Mucosa of descending colon (tissue), 3 donors: ENCODE results near the gene LMTK2. TPM values are rescaled to one million over a fixed set of nuclear protein-coding genes. Genes with fewer than 3 reads are reported as not detected.

Source experiments
- ATAC-seq: fragments of 200-7000 bp; cut with Tn5 transposase; one replicate; pipeline ENCODE4 v1.9.1; 2020; ENCODE audit warnings: mild to moderate bottlenecking, moderate library complexity
- DNase-seq, 3 donors: peaks; one replicate each; pipeline ENCODE4 v3.0.0-alpha.2; 2020
- H3K36me3 ChIP-seq: fragments of 200-600 bp; one replicate; pipeline ENCODE4 v1.8.0; 2021; ENCODE audit warnings: low read depth, mild to moderate bottlenecking
- H3K4me1 ChIP-seq: fragments of 200-600 bp; one replicate; pipeline ENCODE4 v1.8.0; 2021; ENCODE audit warnings: low read depth, mild to moderate bottlenecking
- H3K4me3 ChIP-seq: fragments of 200-600 bp; one replicate; pipeline ENCODE4 v1.8.0; 2021; ENCODE audit warnings: mild to moderate bottlenecking
- H3K9me3 ChIP-seq: fragments of 200-600 bp; one replicate; pipeline ENCODE4 v1.8.0; 2021; ENCODE audit warnings: mild to moderate bottlenecking
- intact Hi-C, 2 donors: fragments of 100-400 bp; cut with DNase I in 1 of 2; cut with micrococcal nuclease in 1 of 2; formaldehyde crosslinking; loops; one replicate each; pipeline versions ENCODE4 v1.11.0 to v1.11.1; 2022; cut with DNase I, micrococcal nuclease
- total RNA-seq, 3 donors: library from RNA; stranded (reverse); fragmentation: NEBNext Ultra II Directional in 2 of 3; extraction: Animal tissue kit (Norgen Biotek cat#: 25700) in 2 of 3; gene quantifications; one replicate each; pipeline versions ENCODE4 v1.2.1 to v1.2.4, GENCODE V29; 2021 to 2023
- TF ChIP-seq, protein P1 (sequence below): fragments of 200-600 bp; IDR thresholded peaks from one replicate; pipeline ENCODE4 v1.8.0; 2022; ENCODE audit warnings: antibody characterized with exemption, mild to moderate bottlenecking
- donor health status: DM: no; HTN: no; CAD: no; lungs with moderate emphysema.
- donor health status: DM: no; HTN: no; CAD: no.
- donor health status: DM: no; HTN: yes; CAD: no.

Gene LMTK2
- total RNA-seq, 3 donors from 2014 or later, result 48.6 to 70.2 (median 52.9) TPM

DNA sequence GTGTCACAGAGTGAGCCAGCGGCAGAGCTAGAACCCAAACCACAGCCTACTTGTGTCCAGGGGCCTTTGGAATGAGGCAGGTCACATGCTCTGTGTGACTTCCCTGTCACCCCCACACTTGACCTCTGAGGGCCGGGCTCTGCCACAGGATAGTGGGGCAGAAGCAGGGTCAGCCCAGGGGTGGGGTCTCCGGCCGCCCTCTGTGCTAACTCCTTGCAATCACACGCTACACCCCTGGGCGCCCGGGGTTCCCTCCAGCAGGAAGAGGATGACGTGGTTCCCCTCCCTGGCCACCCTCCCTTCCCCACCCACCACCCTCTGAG is 125.6 kb downstream of the LMTK2 start:
- no peaks in the 10 kb centered on the region for H3K4me1 ChIP-seq
- ATAC-seq (no peak), DNase-seq (no peak)
- TF ChIP-seq, protein P1, sequence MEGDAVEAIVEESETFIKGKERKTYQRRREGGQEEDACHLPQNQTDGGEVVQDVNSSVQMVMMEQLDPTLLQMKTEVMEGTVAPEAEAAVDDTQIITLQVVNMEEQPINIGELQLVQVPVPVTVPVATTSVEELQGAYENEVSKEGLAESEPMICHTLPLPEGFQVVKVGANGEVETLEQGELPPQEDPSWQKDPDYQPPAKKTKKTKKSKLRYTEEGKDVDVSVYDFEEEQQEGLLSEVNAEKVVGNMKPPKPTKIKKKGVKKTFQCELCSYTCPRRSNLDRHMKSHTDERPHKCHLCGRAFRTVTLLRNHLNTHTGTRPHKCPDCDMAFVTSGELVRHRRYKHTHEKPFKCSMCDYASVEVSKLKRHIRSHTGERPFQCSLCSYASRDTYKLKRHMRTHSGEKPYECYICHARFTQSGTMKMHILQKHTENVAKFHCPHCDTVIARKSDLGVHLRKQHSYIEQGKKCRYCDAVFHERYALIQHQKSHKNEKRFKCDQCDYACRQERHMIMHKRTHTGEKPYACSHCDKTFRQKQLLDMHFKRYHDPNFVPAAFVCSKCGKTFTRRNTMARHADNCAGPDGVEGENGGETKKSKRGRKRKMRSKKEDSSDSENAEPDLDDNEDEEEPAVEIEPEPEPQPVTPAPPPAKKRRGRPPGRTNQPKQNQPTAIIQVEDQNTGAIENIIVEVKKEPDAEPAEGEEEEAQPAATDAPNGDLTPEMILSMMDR, result no peak
- H3K9me3 ChIP-seq, result no peaks in the 10 kb centered on the region
- intact Hi-C loops, result no loop called here
- H3K36me3 ChIP-seq, result no peaks in the 10 kb centered on the region
- no peak overlapping the region for H3K4me3 ChIP-seq

DNA sequence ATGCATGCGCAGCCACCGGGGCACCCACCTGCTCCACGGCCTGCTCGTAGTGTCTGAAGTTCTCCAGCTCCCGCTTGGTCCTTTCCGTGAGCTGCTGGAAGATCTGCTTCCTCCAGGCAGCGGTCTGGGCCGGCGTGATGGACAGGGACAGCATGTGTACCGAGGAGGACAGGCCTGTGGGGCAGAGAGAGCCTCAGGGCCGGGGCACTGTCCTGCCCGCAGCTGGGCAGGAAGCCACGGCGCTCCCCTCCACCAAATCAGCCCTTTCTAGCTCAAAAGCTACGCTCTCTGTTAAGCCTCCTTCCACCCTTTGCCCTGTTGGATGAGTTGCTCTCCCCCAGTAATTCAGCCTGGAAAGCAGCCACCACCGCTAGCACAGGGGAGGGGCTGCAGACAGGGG is 126.1 kb downstream of the LMTK2 start:
- ATAC-seq, result no peak
- intact Hi-C loops, result no loop called here
- no peaks in the 10 kb centered on the region for H3K36me3 ChIP-seq

DNA sequence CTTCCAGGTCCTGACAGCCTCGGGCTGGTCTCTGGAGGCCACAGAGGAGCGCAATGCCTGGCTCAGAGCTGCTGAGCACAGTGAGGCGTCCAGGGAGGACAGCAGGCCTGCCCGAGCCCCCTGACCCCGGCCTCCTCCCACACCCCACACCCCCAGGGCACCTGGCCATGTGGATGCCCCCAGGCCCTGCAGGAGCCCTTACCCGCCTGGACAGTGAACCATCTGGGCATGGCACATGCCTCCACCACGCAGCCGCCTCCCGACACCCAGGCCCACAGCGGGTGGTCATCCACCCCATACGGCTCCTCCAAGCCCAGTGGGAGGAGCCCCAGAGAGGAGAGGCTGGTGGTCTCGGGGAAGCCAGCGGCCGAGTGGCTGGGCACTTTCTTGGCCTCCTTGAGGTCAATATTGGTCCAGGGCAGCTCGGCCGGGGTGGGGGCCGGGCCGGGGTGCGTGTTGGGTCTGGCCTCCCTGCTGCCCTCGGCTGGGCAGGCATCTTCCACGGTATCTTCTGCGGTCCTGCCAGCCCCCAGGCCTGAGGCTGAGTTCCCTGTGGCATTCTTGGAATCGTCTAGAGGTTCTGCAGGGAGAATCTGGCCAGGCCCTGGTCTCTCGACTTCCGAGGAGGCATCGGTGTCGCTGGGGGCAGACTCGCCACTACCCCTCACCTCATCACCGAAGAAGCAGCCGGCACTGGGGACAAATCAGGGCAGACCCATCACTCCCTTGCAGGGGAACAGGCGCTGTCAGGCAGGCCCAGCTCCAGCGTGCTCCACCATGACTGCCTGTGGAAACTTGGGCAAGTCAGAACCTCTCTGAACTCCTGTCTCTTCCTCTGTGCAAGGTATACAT is 126.8 kb downstream of the LMTK2 start:
- intact Hi-C loops, result no loop called here
- Histone ChIP-seq H3K36me3 (no peaks in the 10 kb centered on the region), H3K4me3 (no peak overlapping the region), H3K9me3 (no peaks in the 10 kb centered on the region), H3K4me1 (no peaks in the 10 kb centered on the region)
- DNase-seq (no peak), ATAC-seq (no peak)
- TF ChIP-seq, protein P1, result no peak

More for the DNA sequence above, 126.1 kb downstream of the LMTK2 start:
- H3K4me1 ChIP-seq, result no peaks in the 10 kb centered on the region
- TF ChIP-seq, protein P1, result no peak
- no peak overlapping the region for H3K4me3 ChIP-seq
- DNase-seq, result peak in 1 of 3 donors; percentile 36
- H3K9me3 ChIP-seq, result no peaks in the 10 kb centered on the region

DNA sequence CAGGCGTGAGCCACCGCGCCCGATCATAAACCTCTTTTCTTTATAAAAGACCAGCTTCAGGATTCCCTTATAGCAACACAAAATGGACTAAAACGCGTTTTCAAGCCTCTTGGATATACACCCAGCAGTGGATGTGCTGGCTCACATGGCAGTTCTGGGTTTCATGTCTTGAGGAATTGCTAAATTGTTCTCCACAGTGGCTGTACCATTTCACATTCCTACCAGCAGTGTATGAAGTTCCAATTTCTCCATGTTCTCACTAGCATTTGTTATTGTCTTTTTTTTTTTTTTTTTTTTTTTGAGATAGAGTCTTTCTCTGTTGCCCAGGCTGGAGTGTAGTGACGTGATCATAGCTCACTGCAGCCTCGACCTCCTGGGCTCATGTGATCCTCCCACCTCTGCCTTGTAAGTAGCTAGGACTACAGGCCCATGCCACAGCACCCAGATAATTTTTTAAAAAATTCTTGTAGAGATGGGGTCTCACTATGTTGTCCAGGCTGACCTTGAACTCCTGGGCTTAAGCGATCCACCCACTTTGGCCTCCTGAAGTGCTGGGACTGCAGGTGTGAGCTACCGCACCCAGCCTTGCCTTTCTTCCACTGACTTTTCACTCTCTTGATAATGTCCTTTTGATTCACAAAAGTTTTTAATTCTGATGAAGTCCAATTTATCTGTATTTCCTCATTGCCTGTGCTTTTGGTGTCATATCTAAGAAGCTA is 127.9 kb downstream of the LMTK2 start:
- Histone ChIP-seq H3K4me1 (no peaks in the 10 kb centered on the region), H3K36me3 (no peaks in the 10 kb centered on the region), H3K9me3 (no peaks in the 10 kb centered on the region), H3K4me3 (no peak overlapping the region)
- intact Hi-C loops, result no loop called here
- TF ChIP-seq, protein P1, result no peak
- DNase-seq (no peak), ATAC-seq (no peak)

DNA sequence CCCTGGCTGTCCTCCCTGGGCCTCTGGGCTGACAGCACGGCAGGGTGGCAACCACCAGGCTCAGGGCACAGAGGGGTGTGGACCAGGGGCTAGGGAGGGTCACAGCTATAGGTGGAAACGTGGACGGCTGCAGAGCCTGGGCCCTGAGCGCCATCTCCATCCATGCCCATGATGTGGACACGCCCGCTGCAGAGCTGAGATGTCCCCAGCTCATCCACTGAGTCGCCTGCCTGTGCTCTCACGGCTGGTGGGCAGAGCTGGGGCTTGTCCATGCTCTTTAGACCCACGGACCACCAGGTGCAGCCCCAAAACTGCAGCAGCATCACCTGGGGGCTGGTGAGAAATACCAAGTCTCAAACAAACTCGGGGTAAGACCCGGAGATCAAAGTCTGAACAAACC is 129.2 kb downstream of the LMTK2 start:
- Histone ChIP-seq H3K9me3 (no peaks in the 10 kb centered on the region), H3K4me3 (no peak overlapping the region), H3K4me1 (no peaks in the 10 kb centered on the region), H3K36me3 (no peaks in the 10 kb centered on the region)
- TF ChIP-seq, protein P1, result no peak
- no peak for ATAC-seq
- no peak for DNase-seq
- intact Hi-C loops, result no loop called here
